GM23338 (cell line): ENCODE measurements around the gene NXN. TPM values are rescaled to one million over a fixed set of nuclear protein-coding genes. Genes with fewer than 3 reads are reported as not detected.

Experiments
- ATAC-seq: fragments of 200-7000 bp; cut with Tn5 transposase; 3 replicates; pipeline ENCODE4 v1.9.1; 2020
- DNase-seq: peaks from one replicate; pipeline ENCODE4 v3.0.0-alpha.2; 2015; ENCODE audit warnings: low spot score
- H2AFZ ChIP-seq: fragments of 200-600 bp; sonication (generic); 2 replicates; pipeline ENCODE4 v1.8.0; 2016; ENCODE audit warnings: antibody characterized with exemption, mild to moderate bottlenecking, moderate library complexity
- H3F3A ChIP-seq: fragments of 200-600 bp; sonication (generic); replicated peaks from 2 replicates; pipeline ENCODE4 v1.8.0; 2017; ENCODE audit warnings: antibody characterized with exemption, mixed run types, low read depth
- H3K27ac ChIP-seq: fragments of 200-600 bp; sonication (generic); 2 replicates; pipeline ENCODE4 v1.6.1; 2016; ENCODE audit warnings: low read depth
- H3K27me3 ChIP-seq: fragments of 200-600 bp; sonication (generic); 2 replicates; pipeline ENCODE4 v1.8.0; 2016; ENCODE audit warnings: mild to moderate bottlenecking, mixed run types, moderate library complexity; ENCODE audit not compliant: insufficient read depth
- H3K36me3 ChIP-seq: fragments of 200-600 bp; sonication (generic); 2 replicates; pipeline ENCODE4 v1.8.0; 2016; ENCODE audit warnings: mild to moderate bottlenecking; ENCODE audit not compliant: insufficient read depth
- H3K4me1 ChIP-seq: fragments of 200-600 bp; sonication (generic); 2 replicates; pipeline ENCODE4 v1.8.0; 2016; ENCODE audit warnings: mild to moderate bottlenecking, moderate library complexity; ENCODE audit not compliant: insufficient read depth
- H3K4me2 ChIP-seq: fragments of 200-600 bp; sonication (generic); 2 replicates; pipeline ENCODE4 v1.7.1; 2017; ENCODE audit warnings: mixed run types
- H3K4me3 ChIP-seq: fragments of 200-600 bp; sonication (generic); 2 replicates; pipeline ENCODE4 v1.6.1; 2016; ENCODE audit warnings: mixed run types
- H3K79me2 ChIP-seq: fragments of 200-600 bp; sonication (generic); replicated peaks from 2 replicates; pipeline ENCODE4 v1.8.0; 2017; ENCODE audit warnings: mild to moderate bottlenecking; ENCODE audit not compliant: insufficient read depth
- H3K9me2 ChIP-seq: fragments of 200-600 bp; sonication (generic); 2 replicates; pipeline ENCODE4 v1.8.0; 2017; ENCODE audit not compliant: insufficient read depth
- H4K20me1 ChIP-seq: fragments of 200-600 bp; sonication (generic); replicated peaks from 2 replicates; pipeline ENCODE4 v1.8.0; 2017; ENCODE audit warnings: mild to moderate bottlenecking; ENCODE audit not compliant: insufficient read depth
- H3K27ac Mint-ChIP-seq: 2 replicates; pipeline ENCODE4 v1.8.0; 2020; ENCODE audit warnings: inconsistent platforms, mild to moderate bottlenecking, moderate library complexity, mixed read lengths
- H3K27me3 Mint-ChIP-seq: 3 replicates; pipeline ENCODE4 v1.8.0; 2022; ENCODE audit warnings: low read depth, mild to moderate bottlenecking, moderate library complexity, mixed read lengths, inconsistent platforms; ENCODE audit not compliant: insufficient read depth, poor library complexity
- H3K36me3 Mint-ChIP-seq: 3 replicates; pipeline ENCODE4 v1.8.0; 2021; ENCODE audit warnings: low read depth, mild to moderate bottlenecking, inconsistent platforms, moderate library complexity, mixed read lengths
- H3K4me1 Mint-ChIP-seq: 3 replicates; pipeline ENCODE4 v1.8.0; 2020; ENCODE audit warnings: mild to moderate bottlenecking, inconsistent platforms, mixed read lengths
- H3K4me3 Mint-ChIP-seq: 3 replicates; pipeline ENCODE4 v1.8.0; 2021; ENCODE audit warnings: moderate library complexity, mild to moderate bottlenecking, inconsistent platforms, mixed read lengths
- H3K9me3 Mint-ChIP-seq: 3 replicates; pipeline ENCODE4 v1.8.0; 2020; ENCODE audit warnings: moderate library complexity, mild to moderate bottlenecking, inconsistent platforms, mixed read lengths
- CREB1 ChIP-seq: fragments of 250-450 bp; sonication (Bioruptor Pico); IDR thresholded peaks from 2 replicates; pipeline ENCODE4 v1.5.0; 2020; ENCODE audit warnings: low read depth, mild to moderate bottlenecking, moderate library complexity
- CTCF ChIP-seq, 2 experiments: fragments of 200-600 bp in 1 of 2; sonication (generic) in 1 of 2; conservative IDR thresholded peaks; 2 replicates each; pipeline versions ENCODE4 v1.5.1 to v1.6.1; 2016 to 2017; ENCODE audit warnings: antibody characterized with exemption in 2 of 2, low read depth in 2 of 2, mild to moderate bottlenecking in 2 of 2, moderate library complexity in 1 of 2
- ETS1 ChIP-seq: IDR thresholded peaks from 2 replicates; pipeline ENCODE4 v1.6.1; 2016; ENCODE audit warnings: antibody characterized with exemption
- EZH2 ChIP-seq: fragments of 200-600 bp; sonication (generic); IDR thresholded peaks from one replicate; pipeline ENCODE4 v1.8.0; 2017; ENCODE audit warnings: antibody characterized with exemption, mild to moderate bottlenecking, low read depth; ENCODE audit not compliant: unreplicated experiment
- EZH2phosphoT487 ChIP-seq: fragments of 200-600 bp; sonication (generic); IDR thresholded peaks from one replicate; pipeline ENCODE4 v1.8.1; 2018; ENCODE audit warnings: antibody characterized with exemption; ENCODE audit not compliant: unreplicated experiment
- JUNB ChIP-seq: IDR thresholded peaks from one replicate; pipeline ENCODE4 v1.6.1; 2016; ENCODE audit warnings: antibody characterized with exemption; ENCODE audit not compliant: unreplicated experiment
- NANOG ChIP-seq: IDR thresholded peaks from 2 replicates; pipeline ENCODE4 v1.6.1; 2016; ENCODE audit warnings: antibody characterized with exemption, borderline replicate concordance
- POLR2AphosphoS5 ChIP-seq: IDR thresholded peaks from 2 replicates; pipeline ENCODE4 v1.6.1; 2016; ENCODE audit warnings: antibody characterized with exemption, low read depth
- REST ChIP-seq: IDR thresholded peaks from one replicate; pipeline ENCODE4 v1.6.1; 2018; ENCODE audit warnings: antibody characterized with exemption; ENCODE audit not compliant: unreplicated experiment
- STAT1 ChIP-seq: IDR thresholded peaks from one replicate; pipeline ENCODE4 v1.6.1; 2016; ENCODE audit warnings: antibody characterized with exemption; ENCODE audit not compliant: unreplicated experiment
- ZNF114 ChIP-seq: fragments of 250-450 bp; sonication (Bioruptor Pico); IDR thresholded peaks from 2 replicates; pipeline ENCODE4 v1.5.0; 2020; ENCODE audit warnings: mild to moderate bottlenecking, moderate library complexity
- ZNF331 ChIP-seq: fragments of 250-450 bp; sonication (Bioruptor Pico); IDR thresholded peaks from 2 replicates; pipeline ENCODE4 v1.5.0; 2020; ENCODE audit warnings: low read depth, mild to moderate bottlenecking, moderate library complexity
- ZNF462 ChIP-seq: fragments of 250-450 bp; sonication (Bioruptor Pico); IDR thresholded peaks from 2 replicates; pipeline ENCODE4 v1.5.0; 2020; ENCODE audit warnings: mild to moderate bottlenecking, moderate library complexity
- polyA plus RNA-seq: library from polyadenylated mRNA; unstranded; fragments of >200 nt; fragmentation: Nextera tagmentation; extraction: Ambion mirVana; gene quantifications from 2 replicates; pipeline ENCODE4 v1.2.1, GENCODE V29; 2016
- total RNA-seq: library from RNA; depleted of rRNA; stranded (reverse); fragments of >200 nt; shearing (Covaris generic); gene quantifications from 2 replicates; pipeline ENCODE4 v1.2.3, GENCODE V29; 2014

The NXN gene
- total and polyA plus RNA-seq, 2 experiments from 2014 or later, result 31.8 to 105 TPM

GRCh38 chr17:750431-751037 is 229.0 kb downstream of the NXN start:
- Histone ChIP-seq H3K36me3 (peaks cover 30% of the 10 kb centered on the region; the same call in 1 of the 2 replicates), H2AFZ (no peak overlapping the region), H3K27me3 (no peaks in the 10 kb centered on the region), H3K27ac (no peak overlapping the region), H4K20me1 (peaks cover 7% of the 10 kb centered on the region; the same call in 1 of the 2 replicates), H3K4me1 (peaks cover 6% of the 10 kb centered on the region; the same call in 1 of the 2 replicates), H3F3A (0 out of 2 replicates have a peak, but pooled peaks cover 4% of the 10 kb centered on the region), H3K9me2 (peaks cover 3% of the 10 kb centered on the region; the same call in 1 of the 2 replicates), H3K4me3 (peak overlapping the region; percentile 96), H3K4me2 (peak overlapping the region; percentile 99), H3K79me2 (peaks cover 38% of the 10 kb centered on the region)
- H3K4me1 Mint-ChIP-seq, result peaks cover 12% of the 10 kb centered on the region
- H3K27me3 Mint-ChIP-seq, result peaks cover 23% of the 10 kb centered on the region
- H3K4me3 Mint-ChIP-seq, result peak overlapping the region; percentile 93
- H3K36me3 Mint-ChIP-seq, result peaks cover 67% of the 10 kb centered on the region
- no peak for ATAC-seq
- DNase-seq, result no peak
- no peak for TF ChIP-seq CTCF (conservative IDR thresholded peaks at IDR 0.05; ENCODE audit: low read depth in 2 of 2)
- no peak for TF ChIP-seq REST
- TF ChIP-seq ZNF462 (CRISPR knock-in tag), result no peak
- TF ChIP-seq JUNB, result no peak
- no peak for TF ChIP-seq STAT1
- no peak for TF ChIP-seq ETS1
- no peak for TF ChIP-seq NANOG
- no peak for TF ChIP-seq EZH2
- TF ChIP-seq ZNF114 (CRISPR knock-in tag), result no peak
- no peak for TF ChIP-seq EZH2phosphoT487
- TF ChIP-seq ZNF331 (CRISPR knock-in tag), result no peak
- no peak for TF ChIP-seq POLR2AphosphoS5
- TF ChIP-seq CREB1, result no peak
- peaks cover 42% of the 10 kb centered on the region for H3K9me3 Mint-ChIP-seq
- no peak overlapping the region for H3K27ac Mint-ChIP-seq
